AG09319 (cell line): ENCODE data around the gene ALDH5A1.

ENCODE experiments used
- DNase-seq: peaks from one replicate; pipeline ENCODE4 v3.0.0-alpha.2; 2010; ENCODE audit warnings: low read depth; ENCODE audit errors: extremely low read depth
- CTCF ChIP-seq: IDR thresholded peaks from 2 replicates; pipeline ENCODE4 v1.5.1; 2011; ENCODE audit warnings: low read depth, mild to moderate bottlenecking, inconsistent platforms, low read length, moderate library complexity

The ALDH5A1 gene

GRCh38 chr6:24494821-24495795 is at the start of gene ALDH5A1:
TSS of gene ALDH5A1 (plus strand) at chr6:24494969. CDS start at chr6:24494997, 28 bp downstream.
- no peak for DNase-seq
- TF ChIP-seq CTCF: peak; percentile 14

- TF ChIP-seq CTCF: no peak
- DNase-seq: no peak
Measured at GRCh38 chr6:24445704-24446103, 49.1 kb upstream of the ALDH5A1 start.

GRCh38 chr6:24446670-24447069 is 48.1 kb upstream of the ALDH5A1 start:
- TF ChIP-seq CTCF: no peak
- no peak for DNase-seq

GRCh38 chr6:24448396-24448795 is 46.4 kb upstream of the ALDH5A1 start:
- no peak for TF ChIP-seq CTCF
- DNase-seq: no peak

- no peak for TF ChIP-seq CTCF
- no peak for DNase-seq
Measured at GRCh38 chr6:24448828-24449525, 45.8 kb upstream of the ALDH5A1 start.

- no peak for DNase-seq
Measured at GRCh38 chr6:24451581-24452388, 43.0 kb upstream of the ALDH5A1 start.

More at GRCh38 chr6:24451581-24452388, 43.0 kb upstream of the ALDH5A1 start:
- TF ChIP-seq CTCF: no peak
